Measurements from ENCODE around the gene MAGI2.

DNA sequence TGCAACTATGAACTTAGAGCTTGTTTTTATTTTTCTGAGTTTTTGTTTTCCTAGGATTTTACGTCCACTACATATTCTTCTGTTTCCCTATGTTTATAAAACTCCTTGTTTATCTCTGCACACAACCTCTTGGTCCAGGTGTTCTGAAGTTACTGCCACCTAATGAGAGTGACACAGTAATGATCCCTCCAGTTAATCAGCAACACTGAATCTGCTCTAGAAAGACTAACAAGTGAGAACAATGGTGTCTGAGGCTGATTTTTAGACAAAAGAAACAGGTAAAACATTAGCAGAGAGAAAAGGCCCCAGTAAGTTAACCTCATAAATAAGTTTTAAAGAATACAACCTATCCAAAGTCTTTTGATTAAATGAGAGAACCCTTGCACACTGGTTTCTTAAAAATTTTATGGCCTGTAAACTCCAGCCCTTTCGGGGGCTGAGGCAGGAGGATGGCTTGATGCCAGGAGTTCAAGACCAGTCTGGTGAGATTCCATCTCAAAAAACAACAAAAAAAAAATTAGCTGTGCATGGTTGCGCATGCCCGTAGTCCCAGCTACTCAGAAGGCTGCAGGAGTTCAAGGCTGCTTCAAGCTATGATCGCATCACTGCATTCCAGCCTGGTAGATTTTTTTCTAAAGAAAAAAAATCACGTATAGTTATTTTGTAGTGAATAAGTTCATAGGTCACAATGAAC lies 397.6 kb downstream of the MAGI2 start:
- TF ChIP-seq CTCF (IDR thresholded peaks at IDR 0.05; ENCODE audit: insufficient read depth, low read depth, low read length): no peak
- no peak for TF ChIP-seq EZH2 (IDR thresholded peaks at IDR 0.05; ENCODE audit: insufficient read depth, low read length)

Data from astrocyte (in vitro differentiated cells and primary cell).